BE2C (cell line): Measurements from ENCODE around the gene FSD1L.

Experiments
- DNase-seq: peaks from one replicate; pipeline ENCODE4 v3.0.0-alpha.2; 2020
- H3K27me3 ChIP-seq: fragments of 250-450 bp; sonication (Bioruptor Pico); 2 replicates; pipeline ENCODE4 v1.5.1; 2020; ENCODE audit warnings: mild to moderate bottlenecking
- H3K36me3 ChIP-seq: fragments of 250-450 bp; sonication (Bioruptor Pico); 2 replicates; pipeline ENCODE4 v1.5.1; 2020; ENCODE audit warnings: mild to moderate bottlenecking
- H3K4me1 ChIP-seq: fragments of 250-450 bp; sonication (Bioruptor Pico); 2 replicates; pipeline ENCODE4 v1.5.1; 2020
- H3K4me3 ChIP-seq: 2 replicates; pipeline ENCODE4 v1.5.1; 2011; ENCODE audit warnings: low read depth, low read length
- H3K9me3 ChIP-seq: fragments of 250-450 bp; sonication (Bioruptor Pico); 2 replicates; pipeline ENCODE4 v1.5.1; 2020
- TF ChIP-seq, protein P1 (sequence below): IDR thresholded peaks from 2 replicates; pipeline ENCODE4 v1.5.1; 2012; ENCODE audit warnings: mild to moderate bottlenecking, low read depth, low read length

FSD1L gene

GRCh38 chr9:105431424-105432246, 16.2 kb upstream of the FSD1L start:
- H3K27me3 ChIP-seq: no peaks in the 10 kb centered on the region
- no peaks in the 10 kb centered on the region for H3K9me3 ChIP-seq
- no peaks in the 10 kb centered on the region for H3K36me3 ChIP-seq
- no peak overlapping the region for H3K4me3 ChIP-seq
- no peak for DNase-seq
- TF ChIP-seq, protein P1, sequence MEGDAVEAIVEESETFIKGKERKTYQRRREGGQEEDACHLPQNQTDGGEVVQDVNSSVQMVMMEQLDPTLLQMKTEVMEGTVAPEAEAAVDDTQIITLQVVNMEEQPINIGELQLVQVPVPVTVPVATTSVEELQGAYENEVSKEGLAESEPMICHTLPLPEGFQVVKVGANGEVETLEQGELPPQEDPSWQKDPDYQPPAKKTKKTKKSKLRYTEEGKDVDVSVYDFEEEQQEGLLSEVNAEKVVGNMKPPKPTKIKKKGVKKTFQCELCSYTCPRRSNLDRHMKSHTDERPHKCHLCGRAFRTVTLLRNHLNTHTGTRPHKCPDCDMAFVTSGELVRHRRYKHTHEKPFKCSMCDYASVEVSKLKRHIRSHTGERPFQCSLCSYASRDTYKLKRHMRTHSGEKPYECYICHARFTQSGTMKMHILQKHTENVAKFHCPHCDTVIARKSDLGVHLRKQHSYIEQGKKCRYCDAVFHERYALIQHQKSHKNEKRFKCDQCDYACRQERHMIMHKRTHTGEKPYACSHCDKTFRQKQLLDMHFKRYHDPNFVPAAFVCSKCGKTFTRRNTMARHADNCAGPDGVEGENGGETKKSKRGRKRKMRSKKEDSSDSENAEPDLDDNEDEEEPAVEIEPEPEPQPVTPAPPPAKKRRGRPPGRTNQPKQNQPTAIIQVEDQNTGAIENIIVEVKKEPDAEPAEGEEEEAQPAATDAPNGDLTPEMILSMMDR: no peak
- H3K4me1 ChIP-seq: no peaks in the 10 kb centered on the region

- TF ChIP-seq, protein P1: no peak
- no peaks in the 10 kb centered on the region for H3K27me3 ChIP-seq
- DNase-seq: no peak
- no peak overlapping the region for H3K4me3 ChIP-seq
- no peaks in the 10 kb centered on the region for H3K36me3 ChIP-seq
- no peaks in the 10 kb centered on the region for H3K9me3 ChIP-seq
- no peaks in the 10 kb centered on the region for H3K4me1 ChIP-seq
Observed at GRCh38 chr9:105432247-105432842, 15.5 kb upstream of the FSD1L start.

DNA sequence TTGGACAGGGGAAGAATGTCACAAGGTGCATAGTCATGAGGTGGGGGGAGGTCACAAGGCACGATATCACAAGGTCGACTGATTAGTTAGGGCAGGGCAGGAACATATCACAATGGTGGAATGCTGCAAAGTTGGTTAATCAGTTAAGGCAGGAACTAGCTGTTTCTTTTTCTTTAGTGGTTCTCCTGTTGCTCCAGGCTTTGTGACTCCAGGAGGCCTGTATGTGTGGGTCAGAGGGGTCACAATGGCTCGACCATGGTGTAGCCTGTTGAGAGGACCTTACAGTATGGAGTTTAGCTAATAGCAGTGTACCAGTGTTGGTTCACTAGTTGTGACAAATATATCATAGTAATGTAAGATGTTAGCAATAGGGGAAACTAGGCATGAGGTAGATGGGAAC, 12.4 kb upstream of the FSD1L start:
- Histone ChIP-seq H3K9me3 (no peaks in the 10 kb centered on the region), H3K4me1 (no peaks in the 10 kb centered on the region), H3K4me3 (no peak overlapping the region), H3K36me3 (no peaks in the 10 kb centered on the region), H3K27me3 (no peaks in the 10 kb centered on the region)
- no peak for DNase-seq
- TF ChIP-seq, protein P1: no peak

DNA sequence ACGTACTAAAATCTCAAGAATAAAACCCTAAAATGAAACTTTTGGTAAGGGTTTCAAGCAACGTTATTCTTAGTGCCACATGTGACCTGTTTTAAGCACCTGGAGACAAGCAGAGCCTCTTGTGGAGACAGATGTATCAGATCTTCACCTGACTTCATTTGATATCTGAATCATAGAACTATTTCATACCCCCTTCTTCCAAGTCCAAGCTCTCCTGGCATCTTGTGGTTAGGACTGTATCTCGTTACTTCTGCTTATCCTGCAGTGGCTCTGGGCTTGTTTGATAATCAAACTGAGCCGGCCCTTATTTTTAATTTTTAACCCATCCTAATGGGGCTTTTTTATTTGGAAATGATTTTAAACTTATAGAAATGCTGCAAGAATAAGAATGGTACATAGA, 11.1 kb upstream of the FSD1L start:
- TF ChIP-seq, protein P1: no peak
- Histone ChIP-seq H3K4me1 (no peaks in the 10 kb centered on the region; the same call in 1 of the 2 replicates), H3K4me3 (no peak overlapping the region), H3K9me3 (no peaks in the 10 kb centered on the region), H3K27me3 (no peaks in the 10 kb centered on the region), H3K36me3 (no peaks in the 10 kb centered on the region)
- DNase-seq: no peak

DNA sequence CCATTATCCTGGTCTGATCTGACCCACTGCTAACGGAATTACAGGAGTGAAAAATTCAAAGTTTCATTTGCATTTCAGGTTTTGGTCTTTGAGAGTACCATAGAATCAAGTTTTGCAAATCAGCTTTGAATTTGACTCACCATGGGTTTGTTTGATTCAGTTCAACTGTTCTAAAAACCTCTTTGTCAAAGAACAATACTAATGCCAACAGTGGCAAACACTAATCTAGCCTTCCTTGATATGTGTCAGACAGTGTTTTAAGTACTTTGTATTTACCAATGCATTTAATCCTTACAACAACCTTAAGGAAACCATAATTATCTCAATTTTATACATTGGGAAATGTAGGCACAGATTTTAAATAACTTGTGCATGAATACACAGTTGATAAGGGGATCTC, 10.1 kb upstream of the FSD1L start:
- H3K4me3 ChIP-seq: no peak overlapping the region
- no peaks in the 10 kb centered on the region for H3K27me3 ChIP-seq
- no peaks in the 10 kb centered on the region for H3K9me3 ChIP-seq
- no peak for DNase-seq
- peaks cover 1% of the 10 kb centered on the region for H3K4me1 ChIP-seq
- H3K36me3 ChIP-seq: no peaks in the 10 kb centered on the region
- TF ChIP-seq, protein P1: no peak
